Endodermal cell (in vitro differentiated cells): ENCODE results near the gene DENND2A. TPM values are rescaled to one million over a fixed set of nuclear protein-coding genes. Genes with fewer than 3 reads are reported as not detected.

Source experiments
- DNase-seq: peaks from one replicate; pipeline ENCODE4 v3.0.0-alpha.2; 2017
- H3K27ac ChIP-seq: 2 replicates; pipeline ENCODE4 v1.5.1; 2013; ENCODE audit warnings: mild to moderate bottlenecking, low read depth, low read length, moderate library complexity
- H3K27me3 ChIP-seq: 2 replicates; pipeline ENCODE4 v1.6.1; 2013; ENCODE audit warnings: mild to moderate bottlenecking, low read length, moderate library complexity; ENCODE audit not compliant: insufficient read depth, control insufficient read depth, poor library complexity, severe bottlenecking
- H3K36me3 ChIP-seq: 2 replicates; pipeline ENCODE4 v1.7.0; 2013; ENCODE audit warnings: mild to moderate bottlenecking, low read length, moderate library complexity; ENCODE audit not compliant: control insufficient read depth, insufficient read depth
- H3K4me1 ChIP-seq: one replicate; pipeline ENCODE4 v1.7.0; 2013; ENCODE audit warnings: low read length; ENCODE audit not compliant: control insufficient read depth, insufficient read depth
- H3K4me3 ChIP-seq: 2 replicates; pipeline ENCODE4 v1.5.1; 2013; ENCODE audit warnings: mild to moderate bottlenecking, low read length, moderate library complexity
- H3K9ac ChIP-seq: 2 replicates; pipeline ENCODE4 v1.6.1; 2013; ENCODE audit warnings: mild to moderate bottlenecking, low read length, moderate library complexity; ENCODE audit not compliant: poor library complexity, severe bottlenecking; ENCODE audit errors: extremely low read depth
- H3K9me3 ChIP-seq: 2 replicates; pipeline ENCODE4 v1.6.1; 2013; ENCODE audit warnings: mild to moderate bottlenecking, low read length, moderate library complexity; ENCODE audit not compliant: control insufficient read depth
- H3K27ac Mint-ChIP-seq: 2 replicates; pipeline ENCODE4 v1.8.0; 2020; ENCODE audit warnings: mixed read lengths
- H3K27me3 Mint-ChIP-seq: 2 replicates; pipeline ENCODE4 v1.8.0; 2021; ENCODE audit warnings: mild to moderate bottlenecking, mixed read lengths; ENCODE audit not compliant: insufficient read depth
- H3K36me3 Mint-ChIP-seq: 2 replicates; pipeline ENCODE4 v1.8.0; 2020; ENCODE audit warnings: low read depth, mixed read lengths
- H3K4me1 Mint-ChIP-seq: 2 replicates; pipeline ENCODE4 v1.8.0; 2020; ENCODE audit warnings: mixed read lengths
- H3K4me3 Mint-ChIP-seq: 2 replicates; pipeline ENCODE4 v1.8.0; 2020; ENCODE audit warnings: mild to moderate bottlenecking, moderate library complexity, mixed read lengths
- H3K9me3 Mint-ChIP-seq: 2 replicates; pipeline ENCODE4 v1.8.0; 2020; ENCODE audit warnings: mild to moderate bottlenecking, mixed read lengths
- WGBS, 2 experiments: methylation state at CpG; one replicate each; pipeline versions ENCODE4 v1.1.5 to v1.1.7; 2013; ENCODE audit warnings: missing lambda C conversion rate in 2 of 2, mixed read lengths in 1 of 2; ENCODE audit not compliant: insufficient coverage in 1 of 2, insufficient read length in 1 of 2; 5-methylcytosine and 5-hydroxymethylcytosine counted together
- total RNA-seq, 2 donors: library from RNA; stranded (reverse); fragmentation: NEBNext Ultra II Directional in 1 of 2; extraction: Animal tissue kit (Norgen Biotek cat#: 25700) in 1 of 2; gene quantifications; 2 replicates in 1 of 2; 3 replicates in 1 of 2; pipeline ENCODE4 v1.2.1, GENCODE V29; 2021
- TF ChIP-seq, protein P1 (sequence below): fragments of 200-600 bp; sonication (generic); conservative IDR thresholded peaks from 2 replicates; pipeline ENCODE4 v1.5.0; 2021; ENCODE audit warnings: antibody characterized with exemption, mild to moderate bottlenecking

The DENND2A gene
- total RNA-seq, 2 donors from 2014 or later, result 28.5 to 40.6 TPM

DNA sequence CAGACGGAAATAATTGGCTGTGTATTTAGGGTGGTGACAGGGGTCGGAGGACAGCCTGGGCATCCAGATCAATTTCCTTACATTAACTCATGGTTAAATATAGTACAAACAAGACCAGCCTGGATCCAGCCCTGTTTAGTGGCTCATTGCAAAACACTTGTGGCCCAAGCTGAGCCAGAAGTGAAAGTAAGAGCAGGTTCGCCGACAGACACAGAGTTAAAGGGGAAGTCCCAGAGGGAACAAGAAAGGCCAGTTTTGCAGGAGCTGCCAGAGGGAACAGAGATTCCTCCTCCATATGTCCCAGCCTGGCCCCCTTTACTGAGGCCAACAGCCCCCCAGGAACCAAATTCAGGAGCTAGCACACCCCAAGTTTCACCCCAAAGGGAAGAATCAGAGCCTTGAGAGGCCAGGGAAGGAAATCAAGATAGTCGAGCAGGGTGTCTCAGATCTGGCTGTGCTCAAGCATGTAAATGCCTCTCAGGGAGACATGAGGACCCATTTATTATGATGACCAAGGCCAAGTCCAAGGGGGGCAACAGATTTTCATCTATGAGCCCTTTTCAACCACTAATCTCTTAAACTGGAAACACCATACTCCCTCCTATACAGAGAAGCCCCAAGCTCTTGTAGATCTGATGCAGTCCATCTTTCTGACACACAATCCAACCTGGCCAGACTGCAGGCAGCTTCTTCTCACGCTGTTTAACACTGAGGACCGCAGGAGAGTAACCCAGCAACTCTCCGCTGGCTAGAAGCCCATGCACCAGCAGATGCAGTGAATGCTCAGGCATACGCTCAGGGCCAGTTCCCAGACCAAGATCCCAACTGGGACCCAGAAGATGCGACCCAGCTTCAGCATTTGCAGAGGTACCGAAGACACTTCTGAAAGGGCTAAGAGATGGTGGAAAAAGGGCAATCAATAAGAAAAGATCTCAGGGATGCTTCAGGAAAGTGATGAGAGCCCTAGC lies 16.2 kb upstream of the DENND2A start:
- Mint-ChIP-seq H3K9me3 (no peaks in the 10 kb centered on the region), H3K27me3 (no peaks in the 10 kb centered on the region), H3K36me3 (no peaks in the 10 kb centered on the region), H3K27ac (no peak overlapping the region), H3K4me3 (no peak overlapping the region), H3K4me1 (peaks cover 4% of the 10 kb centered on the region)
- Histone ChIP-seq H3K27me3 (no peaks in the 10 kb centered on the region), H3K4me1 (peaks cover 1% of the 10 kb centered on the region), H3K9ac (no peak overlapping the region), H3K4me3 (no peak overlapping the region), H3K27ac (no peak overlapping the region), H3K9me3 (no peaks in the 10 kb centered on the region), H3K36me3 (no peaks in the 10 kb centered on the region)
- WGBS, 2 experiments, result 92 to 97% methylated on average over 8 to 11 of the region's 11 CpGs
- TF ChIP-seq, protein P1, sequence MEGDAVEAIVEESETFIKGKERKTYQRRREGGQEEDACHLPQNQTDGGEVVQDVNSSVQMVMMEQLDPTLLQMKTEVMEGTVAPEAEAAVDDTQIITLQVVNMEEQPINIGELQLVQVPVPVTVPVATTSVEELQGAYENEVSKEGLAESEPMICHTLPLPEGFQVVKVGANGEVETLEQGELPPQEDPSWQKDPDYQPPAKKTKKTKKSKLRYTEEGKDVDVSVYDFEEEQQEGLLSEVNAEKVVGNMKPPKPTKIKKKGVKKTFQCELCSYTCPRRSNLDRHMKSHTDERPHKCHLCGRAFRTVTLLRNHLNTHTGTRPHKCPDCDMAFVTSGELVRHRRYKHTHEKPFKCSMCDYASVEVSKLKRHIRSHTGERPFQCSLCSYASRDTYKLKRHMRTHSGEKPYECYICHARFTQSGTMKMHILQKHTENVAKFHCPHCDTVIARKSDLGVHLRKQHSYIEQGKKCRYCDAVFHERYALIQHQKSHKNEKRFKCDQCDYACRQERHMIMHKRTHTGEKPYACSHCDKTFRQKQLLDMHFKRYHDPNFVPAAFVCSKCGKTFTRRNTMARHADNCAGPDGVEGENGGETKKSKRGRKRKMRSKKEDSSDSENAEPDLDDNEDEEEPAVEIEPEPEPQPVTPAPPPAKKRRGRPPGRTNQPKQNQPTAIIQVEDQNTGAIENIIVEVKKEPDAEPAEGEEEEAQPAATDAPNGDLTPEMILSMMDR, result no peak
- DNase-seq, result no peak

DNA sequence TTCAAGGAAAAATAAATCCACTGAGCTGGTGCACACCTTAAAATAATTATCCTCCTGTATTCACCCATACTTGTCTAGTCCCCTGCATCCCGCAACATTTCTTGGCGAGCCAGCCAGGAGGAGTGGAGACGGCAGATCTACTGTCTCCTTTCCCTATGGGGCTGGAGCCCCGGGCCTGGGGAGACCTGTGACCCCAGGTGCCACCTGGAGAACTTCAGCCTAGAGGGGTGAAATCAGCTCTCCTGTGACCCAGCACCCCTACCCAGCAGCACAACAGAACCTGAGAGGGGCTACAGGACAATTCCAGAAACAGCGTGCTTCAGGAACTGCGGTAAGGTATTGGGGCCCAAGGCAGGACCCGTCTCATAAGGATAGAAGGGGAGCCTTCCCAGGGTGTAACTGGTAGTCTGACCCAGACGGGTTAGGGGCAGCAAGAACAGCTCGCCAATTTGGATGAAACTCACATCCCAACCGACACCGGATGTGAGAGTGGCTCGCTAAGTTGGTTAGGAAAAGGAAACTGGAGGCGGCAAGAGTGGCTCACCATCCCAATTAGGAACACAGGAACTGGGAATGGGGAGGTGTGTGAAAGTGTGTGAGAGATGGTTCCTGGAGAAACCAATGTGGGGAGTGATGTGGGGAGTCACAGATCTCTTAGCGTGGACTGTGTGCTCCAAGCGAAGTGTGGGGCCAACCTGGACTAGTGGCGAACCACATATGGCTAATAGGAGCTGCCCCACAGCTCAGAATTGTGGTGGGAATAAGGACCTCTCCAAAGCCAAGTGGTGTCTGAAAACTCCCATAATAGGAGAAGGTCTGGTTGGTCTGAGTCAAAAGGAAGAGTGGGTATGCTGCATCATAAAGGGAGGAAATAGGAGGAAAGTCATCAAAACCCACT lies 15.1 kb upstream of the DENND2A start:
- WGBS, 2 experiments, result 94 to 95% methylated on average over 8 to 16 of the region's 16 CpGs
- Mint-ChIP-seq H3K36me3 (no peaks in the 10 kb centered on the region), H3K4me3 (no peak overlapping the region), H3K9me3 (no peaks in the 10 kb centered on the region), H3K4me1 (peaks cover 9% of the 10 kb centered on the region), H3K27me3 (no peaks in the 10 kb centered on the region), H3K27ac (no peak overlapping the region)
- Histone ChIP-seq H3K4me3 (no peak overlapping the region), H3K27ac (no peak overlapping the region), H3K4me1 (peaks cover 3% of the 10 kb centered on the region), H3K27me3 (no peaks in the 10 kb centered on the region), H3K9me3 (no peaks in the 10 kb centered on the region), H3K36me3 (no peaks in the 10 kb centered on the region), H3K9ac (no peak overlapping the region)
- DNase-seq, result no peak
- TF ChIP-seq, protein P1, result no peak

DNA sequence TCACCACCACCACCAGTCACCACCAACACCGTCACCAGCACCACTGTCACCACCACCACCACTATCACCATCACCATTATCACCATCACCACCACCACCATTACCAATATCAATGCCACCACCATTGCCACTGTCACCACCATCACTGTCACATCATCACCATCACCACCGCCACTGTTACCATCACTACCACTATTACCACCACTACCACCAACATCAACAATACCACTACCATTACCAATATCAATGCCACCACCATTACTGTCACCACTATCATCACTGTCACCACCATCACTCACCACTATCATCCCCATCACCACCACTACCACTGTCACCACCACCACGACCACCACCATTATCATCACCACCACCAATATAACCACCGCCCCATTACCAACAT lies 14.0 kb upstream of the DENND2A start:
- Histone ChIP-seq H3K36me3 (no peaks in the 10 kb centered on the region), H3K9ac (no peak overlapping the region), H3K27me3 (no peaks in the 10 kb centered on the region), H3K9me3 (no peaks in the 10 kb centered on the region), H3K27ac (no peak overlapping the region), H3K4me3 (no peak overlapping the region), H3K4me1 (peaks cover 3% of the 10 kb centered on the region)
- H3K4me3 Mint-ChIP-seq, result no peak overlapping the region
- WGBS, 2 experiments, result 83 to 94% methylated on average over 1 to 4 of the region's 4 CpGs
- no peaks in the 10 kb centered on the region for H3K9me3 Mint-ChIP-seq
- no peaks in the 10 kb centered on the region for H3K27me3 Mint-ChIP-seq
- H3K27ac Mint-ChIP-seq, result no peak overlapping the region
- H3K36me3 Mint-ChIP-seq, result no peaks in the 10 kb centered on the region
- no peak for DNase-seq
- peaks cover 11% of the 10 kb centered on the region for H3K4me1 Mint-ChIP-seq
- TF ChIP-seq, protein P1, result no peak
